H7 (cell line): ENCODE measurements around the gene CNOT6L. TPM values are rescaled to one million over a fixed set of nuclear protein-coding genes. Genes with fewer than 3 reads are reported as not detected.

Experiments
- DNase-seq: peaks from one replicate; pipeline ENCODE4 v3.0.0; 2012
- H3K27me3 ChIP-seq: 2 replicates; pipeline ENCODE4 v1.6.0; 2011; ENCODE audit warnings: mild to moderate bottlenecking, low read length; ENCODE audit not compliant: control insufficient read depth, insufficient read depth
- H3K36me3 ChIP-seq: replicated peaks from 2 replicates; pipeline ENCODE4 v1.5.1; 2011; ENCODE audit warnings: low read length; ENCODE audit not compliant: control insufficient read depth, insufficient read depth
- H3K4me3 ChIP-seq: 2 replicates; pipeline ENCODE4 v1.5.1; 2011; ENCODE audit warnings: low read depth, mild to moderate bottlenecking, control low read depth, low read length, moderate library complexity; ENCODE audit not compliant: insufficient read depth
- total RNA-seq: library from RNA; depleted of rRNA; stranded (reverse); fragments of >200 nt; shearing (Covaris generic); gene quantifications from 2 replicates; pipeline ENCODE4 v1.2.3, GENCODE V29; 2014; rRNA removed

Gene CNOT6L
- total RNA-seq, 1 experiment from 2014 or later: 5.1 TPM

- Histone ChIP-seq H3K27me3 (no peaks in the 10 kb centered on the region), H3K36me3 (no peaks in the 10 kb centered on the region), H3K4me3 (no peak overlapping the region)
- no peak for DNase-seq
Measured at GRCh38 chr4:77692847-77693432, 126.2 kb downstream of the CNOT6L start.

GRCh38 chr4:77681792-77682191 lies 137.4 kb downstream of the CNOT6L start:
- no peaks in the 10 kb centered on the region for H3K27me3 ChIP-seq
- no peak for DNase-seq
- no peaks in the 10 kb centered on the region for H3K36me3 ChIP-seq
- H3K4me3 ChIP-seq: no peak overlapping the region

- Histone ChIP-seq H3K36me3 (no peaks in the 10 kb centered on the region), H3K27me3 (no peaks in the 10 kb centered on the region), H3K4me3 (no peak overlapping the region)
- no peak for DNase-seq
Measured at GRCh38 chr4:77676842-77677241, 142.3 kb downstream of the CNOT6L start.

- no peak for DNase-seq
- Histone ChIP-seq H3K4me3 (no peak overlapping the region), H3K36me3 (no peaks in the 10 kb centered on the region), H3K27me3 (no peaks in the 10 kb centered on the region)
Measured at GRCh38 chr4:77671051-77671450, 148.1 kb downstream of the CNOT6L start.

- Histone ChIP-seq H3K36me3 (no peaks in the 10 kb centered on the region), H3K27me3 (no peaks in the 10 kb centered on the region), H3K4me3 (no peak overlapping the region)
- no peak for DNase-seq
Measured at GRCh38 chr4:77669946-77670590, 149.1 kb downstream of the CNOT6L start.

- no peaks in the 10 kb centered on the region for H3K36me3 ChIP-seq
- H3K4me3 ChIP-seq: no peak overlapping the region
- DNase-seq: no peak
- no peaks in the 10 kb centered on the region for H3K27me3 ChIP-seq
Measured at GRCh38 chr4:77665381-77666069, 153.6 kb downstream of the CNOT6L start.

Other genes with a start within 250 kb of the CNOT6L start
- not detected in 2 replicates for gene CXCL13, start 213.5 kb downstream of the CNOT6L start, total RNA-seq
- 16.8 and 28.7 TPM in 2 replicates for gene MRPL1, start 43.5 kb upstream of the CNOT6L start, total RNA-seq
- 20.9 and 27.9 TPM in 2 replicates for gene FRAS1, start 238.0 kb upstream of the CNOT6L start, total RNA-seq